Hematopoietic multipotent progenitor cell treated with erythropoietin and hydrocortisone succinate and interleukin-3 and kit ligand, for 8 days (in vitro differentiated cells): ENCODE data around the gene TOGARAM1.
A peak's percentile ranks its signal among the peaks of the same experiment; 100 is the strongest.

Source experiments
- DNase-seq: peaks from one replicate; pipeline ENCODE4 v3.0.0-alpha.2; 2015

The TOGARAM1 gene, protein sequence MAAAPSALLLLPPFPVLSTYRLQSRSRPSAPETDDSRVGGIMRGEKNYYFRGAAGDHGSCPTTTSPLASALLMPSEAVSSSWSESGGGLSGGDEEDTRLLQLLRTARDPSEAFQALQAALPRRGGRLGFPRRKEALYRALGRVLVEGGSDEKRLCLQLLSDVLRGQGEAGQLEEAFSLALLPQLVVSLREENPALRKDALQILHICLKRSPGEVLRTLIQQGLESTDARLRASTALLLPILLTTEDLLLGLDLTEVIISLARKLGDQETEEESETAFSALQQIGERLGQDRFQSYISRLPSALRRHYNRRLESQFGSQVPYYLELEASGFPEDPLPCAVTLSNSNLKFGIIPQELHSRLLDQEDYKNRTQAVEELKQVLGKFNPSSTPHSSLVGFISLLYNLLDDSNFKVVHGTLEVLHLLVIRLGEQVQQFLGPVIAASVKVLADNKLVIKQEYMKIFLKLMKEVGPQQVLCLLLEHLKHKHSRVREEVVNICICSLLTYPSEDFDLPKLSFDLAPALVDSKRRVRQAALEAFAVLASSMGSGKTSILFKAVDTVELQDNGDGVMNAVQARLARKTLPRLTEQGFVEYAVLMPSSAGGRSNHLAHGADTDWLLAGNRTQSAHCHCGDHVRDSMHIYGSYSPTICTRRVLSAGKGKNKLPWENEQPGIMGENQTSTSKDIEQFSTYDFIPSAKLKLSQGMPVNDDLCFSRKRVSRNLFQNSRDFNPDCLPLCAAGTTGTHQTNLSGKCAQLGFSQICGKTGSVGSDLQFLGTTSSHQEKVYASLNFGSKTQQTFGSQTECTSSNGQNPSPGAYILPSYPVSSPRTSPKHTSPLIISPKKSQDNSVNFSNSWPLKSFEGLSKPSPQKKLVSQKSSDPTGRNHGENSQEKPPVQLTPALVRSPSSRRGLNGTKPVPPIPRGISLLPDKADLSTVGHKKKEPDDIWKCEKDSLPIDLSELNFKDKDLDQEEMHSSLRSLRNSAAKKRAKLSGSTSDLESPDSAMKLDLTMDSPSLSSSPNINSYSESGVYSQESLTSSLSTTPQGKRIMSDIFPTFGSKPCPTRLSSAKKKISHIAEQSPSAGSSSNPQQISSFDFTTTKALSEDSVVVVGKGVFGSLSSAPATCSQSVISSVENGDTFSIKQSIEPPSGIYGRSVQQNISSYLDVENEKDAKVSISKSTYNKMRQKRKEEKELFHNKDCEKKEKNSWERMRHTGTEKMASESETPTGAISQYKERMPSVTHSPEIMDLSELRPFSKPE (N-terminal part only)

DNA sequence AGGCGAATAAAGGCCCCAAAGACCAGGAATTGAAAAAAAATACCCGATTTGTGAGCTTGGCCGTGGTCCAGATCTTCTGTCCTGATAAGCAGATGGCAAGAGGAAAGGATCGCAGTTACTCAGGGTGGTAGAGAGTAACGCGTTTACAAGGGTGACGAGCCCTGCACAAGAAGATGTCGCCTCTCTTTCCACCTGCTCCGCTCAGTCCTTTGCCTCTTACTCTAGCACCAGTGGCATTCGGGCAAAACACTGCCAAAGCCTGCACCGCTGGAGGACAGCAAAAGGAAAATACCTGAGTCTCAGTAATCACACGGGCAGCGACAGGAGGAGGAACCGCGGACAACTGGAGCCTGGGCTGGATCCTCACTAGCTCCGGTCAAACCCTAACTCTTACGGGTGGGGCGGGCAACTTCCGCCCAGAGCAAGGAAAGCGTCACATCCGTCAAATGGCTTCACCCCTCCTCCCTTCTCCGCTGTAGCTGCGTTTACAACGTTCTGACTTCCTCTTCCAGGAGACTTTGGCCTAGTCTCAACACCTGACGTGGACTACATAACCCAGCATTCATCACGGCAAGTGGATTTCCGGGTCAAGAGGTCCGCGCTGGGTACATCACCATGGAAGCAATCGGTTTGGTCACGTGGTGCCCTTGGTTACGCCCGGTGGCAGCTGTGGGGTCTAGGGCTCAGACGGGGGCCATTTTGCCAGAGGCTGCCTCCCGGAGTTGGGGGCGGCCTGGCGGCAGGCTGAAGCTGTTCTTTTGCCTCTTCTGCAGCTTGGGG lies at the start of gene TOGARAM1, which contains the start of gene KLHL28:
Gene TOGARAM1, plus strand, starts transcription at position 637 of the 780 bp plus-strand sequence. CDS start 232 bp downstream, outside the sequence.
Gene KLHL28, minus strand, starts transcription at position 394 of the 780 bp plus-strand sequence. CDS start 16,019 bp downstream, outside the sequence.
- DNase-seq, result peak; percentile 100

DNA sequence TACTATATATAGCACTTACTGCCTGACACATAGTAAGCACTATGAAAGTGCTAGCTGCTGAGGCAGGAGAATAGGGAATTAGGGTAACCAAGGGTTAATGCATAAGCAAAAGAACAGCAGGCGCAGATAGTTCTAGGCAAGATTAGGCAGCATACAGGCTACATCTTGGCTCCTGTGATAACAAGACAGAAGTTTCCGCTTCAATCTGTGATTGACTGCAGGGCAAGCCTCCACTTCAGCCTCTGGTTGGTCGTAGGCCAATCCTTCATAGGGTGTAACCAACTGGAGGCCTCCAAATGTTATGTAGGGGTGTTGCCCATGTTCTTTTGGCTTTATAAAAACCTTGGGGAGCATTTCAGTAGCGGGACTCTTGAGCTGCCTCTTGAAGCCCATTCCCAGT lies 47.1 kb upstream of the TOGARAM1 start:
- DNase-seq, result peak; percentile 83

DNA sequence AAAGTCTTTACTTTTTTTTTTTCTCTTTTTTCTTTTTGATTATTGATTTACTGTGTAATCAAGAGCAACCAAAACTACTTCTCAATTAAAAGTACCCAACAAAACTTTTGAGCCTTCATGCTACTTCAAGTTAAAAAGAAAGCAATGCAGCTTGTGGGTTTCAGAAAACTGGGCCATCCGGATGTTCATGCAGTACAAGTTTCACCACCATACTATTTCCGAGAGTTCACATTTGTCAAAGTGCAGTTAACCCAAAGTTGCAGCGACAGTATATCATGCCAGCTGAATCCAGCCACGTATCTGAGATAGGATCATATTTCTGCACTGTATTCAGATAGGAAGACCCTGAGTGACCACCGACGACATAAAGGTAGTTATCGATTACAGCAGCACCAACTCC lies 33.2 kb upstream of the TOGARAM1 start:
- no peak for DNase-seq

DNA sequence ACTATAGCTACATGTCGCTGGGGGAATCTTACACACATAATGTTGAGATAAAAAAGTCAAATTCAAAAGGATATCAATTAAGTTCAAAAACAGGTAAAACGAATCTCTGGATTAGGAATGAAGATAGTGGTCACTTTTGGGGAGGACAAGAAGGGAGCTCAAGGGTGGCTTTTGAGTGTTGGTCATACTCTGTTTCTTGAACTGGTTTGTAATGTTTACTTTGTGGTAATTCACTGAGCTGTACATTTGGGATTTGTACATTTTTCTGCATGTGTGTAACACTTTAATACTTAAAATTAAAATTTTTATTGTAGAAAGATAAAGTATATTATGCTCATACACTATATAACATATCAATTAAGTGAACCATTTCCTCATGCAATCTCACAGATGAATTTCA lies 26.8 kb upstream of the TOGARAM1 start:
- DNase-seq, result no peak

DNA sequence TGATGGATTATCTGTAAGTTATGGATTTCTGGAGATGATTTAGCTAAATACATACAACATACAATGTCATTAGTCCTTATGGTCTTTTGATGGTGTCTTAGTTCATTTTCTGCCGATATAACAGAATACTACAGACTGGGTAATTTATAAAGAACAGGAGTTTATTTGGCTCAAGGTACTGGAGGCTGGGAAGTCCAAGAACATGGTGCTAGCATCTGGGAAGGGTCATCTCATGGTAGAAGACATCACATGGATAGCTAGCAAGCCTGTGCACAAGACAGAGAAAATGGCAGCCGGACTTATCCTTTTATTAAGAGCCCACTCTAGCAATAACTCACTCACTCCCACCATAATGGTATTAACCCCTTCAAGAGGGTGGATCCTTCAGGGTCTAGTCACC lies 24.4 kb upstream of the TOGARAM1 start:
- DNase-seq, result no peak

DNA sequence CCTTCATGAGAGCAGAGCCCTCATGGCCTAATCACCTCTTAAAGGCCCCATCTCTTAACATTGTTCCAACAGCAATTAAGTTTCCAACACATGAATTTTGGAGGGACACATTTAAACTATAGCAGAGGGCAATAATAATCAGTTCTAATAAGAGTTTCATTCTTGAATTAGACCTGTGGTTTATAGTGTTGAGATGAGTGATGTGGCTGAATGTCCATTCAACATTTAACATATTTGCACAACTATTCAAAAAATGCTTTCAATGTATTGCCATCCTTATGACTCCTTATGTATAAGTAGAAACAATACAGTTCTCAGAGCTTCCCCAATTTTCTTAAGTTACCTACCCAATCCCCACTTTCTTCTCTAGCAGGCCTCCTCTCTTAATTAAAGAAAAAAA lies 21.8 kb upstream of the TOGARAM1 start:
- DNase-seq, result no peak

DNA sequence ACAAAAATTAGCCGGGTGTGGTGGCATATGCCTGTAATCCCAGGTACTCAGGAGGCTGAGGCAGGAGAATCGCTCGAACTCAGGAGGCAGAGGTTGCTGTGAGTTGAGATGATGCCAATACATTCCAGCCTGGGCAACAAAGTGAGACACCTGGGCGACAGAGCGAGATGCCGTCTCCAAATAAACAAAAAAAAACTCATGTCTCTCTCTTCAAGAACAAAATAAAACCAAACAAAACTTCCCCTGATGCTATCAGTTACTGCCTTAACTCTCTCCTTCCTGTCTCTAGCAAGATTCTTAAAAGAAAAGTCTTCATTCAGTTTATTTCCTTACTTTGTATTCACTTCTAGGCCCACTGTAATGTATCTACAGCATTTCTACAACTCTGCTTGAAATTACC lies 21.0 kb upstream of the TOGARAM1 start:
- no peak for DNase-seq

DNA sequence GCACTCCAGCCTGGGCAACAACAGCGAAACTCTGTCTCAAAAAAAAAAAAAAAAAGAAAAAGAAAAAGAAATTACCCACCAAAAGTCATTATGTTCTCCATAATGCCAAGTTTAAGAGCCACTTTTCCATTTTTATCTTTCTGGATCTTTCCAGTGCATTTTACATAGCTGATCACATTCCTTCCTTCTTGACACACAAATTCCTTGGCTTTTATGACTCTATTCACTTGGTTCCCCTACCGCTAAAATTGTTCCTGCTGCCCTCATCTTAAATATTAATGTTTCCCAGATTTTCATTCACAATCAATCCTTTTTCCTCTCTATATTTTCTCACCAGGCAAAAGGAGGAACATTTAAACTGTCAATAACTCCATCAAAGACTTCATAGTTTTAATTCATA lies 20.4 kb upstream of the TOGARAM1 start:
- no peak for DNase-seq

DNA sequence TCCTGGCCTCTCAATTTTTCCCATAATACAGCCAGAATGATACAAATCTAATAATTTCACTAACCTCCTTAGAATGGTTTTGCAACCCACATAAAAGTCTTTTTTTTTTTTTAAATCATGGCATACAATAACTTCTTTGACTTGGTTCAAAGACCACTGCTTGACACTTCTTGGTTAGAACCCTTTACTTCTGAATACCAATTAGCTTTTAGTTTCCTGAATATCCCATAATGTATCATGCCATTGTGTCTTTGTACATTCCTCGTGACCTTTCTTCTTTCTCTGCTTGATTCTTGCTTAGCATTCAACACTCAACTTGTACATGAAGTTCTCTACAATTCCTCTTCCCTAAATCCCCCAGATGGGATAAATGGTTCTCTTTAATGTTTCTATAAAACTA lies 19.6 kb upstream of the TOGARAM1 start:
- no peak for DNase-seq

DNA sequence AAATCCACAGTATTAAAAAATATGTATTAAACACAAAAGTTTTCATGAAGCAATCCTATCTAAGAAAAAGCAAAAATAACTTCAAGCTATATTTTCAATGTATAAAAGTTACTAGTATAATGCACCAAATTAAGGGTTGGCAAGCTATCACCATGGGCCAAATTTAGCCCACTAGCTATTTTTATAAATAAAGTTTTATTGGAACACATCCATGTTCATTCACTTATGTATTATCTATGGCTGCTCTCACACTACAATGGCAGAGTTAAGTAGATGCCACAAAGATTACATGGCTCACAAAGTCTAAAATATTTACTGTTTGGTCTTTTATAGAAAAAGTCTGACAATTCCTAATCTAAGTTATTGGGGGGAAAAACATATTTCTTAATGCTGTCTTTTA lies 17.9 kb upstream of the TOGARAM1 start:
- DNase-seq, result no peak

DNA sequence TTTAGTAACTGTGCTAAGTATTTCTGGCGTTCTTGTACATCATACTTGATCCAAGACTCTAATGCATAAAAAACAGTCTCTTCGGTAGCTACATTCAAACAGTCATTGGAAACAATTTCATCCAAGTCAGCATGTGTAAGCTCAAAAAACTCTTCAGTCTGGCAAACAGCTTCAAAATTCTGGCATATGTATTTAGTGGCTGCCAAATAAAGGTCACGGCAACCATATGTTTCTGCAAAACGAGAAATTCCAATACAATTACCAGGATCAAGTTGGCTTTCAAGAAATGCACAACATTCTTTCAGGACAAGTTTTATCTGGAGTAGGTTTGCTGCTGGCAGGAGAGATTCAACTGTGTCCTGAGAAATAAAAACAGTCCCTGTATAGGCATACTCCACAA lies 16.7 kb upstream of the TOGARAM1 start:
- DNase-seq, result no peak

DNA sequence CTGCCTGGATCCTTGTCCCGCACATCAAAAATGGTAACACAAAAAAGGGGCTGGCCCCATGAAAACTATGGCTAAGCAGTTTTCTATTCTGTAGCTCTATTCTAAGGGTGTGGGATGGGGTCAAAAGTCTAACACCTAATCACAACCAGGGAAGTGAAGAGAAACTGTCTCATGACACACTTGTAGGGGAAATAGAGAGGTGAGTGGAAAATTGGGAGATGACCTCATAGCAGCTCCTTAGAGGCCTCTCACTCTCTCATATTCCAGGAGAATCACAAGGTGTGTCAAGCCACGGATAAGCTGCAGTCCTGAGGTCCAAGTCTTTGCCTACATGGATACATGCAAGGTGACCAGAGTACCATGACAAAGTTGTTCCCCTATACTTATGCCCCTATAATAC lies 10.9 kb upstream of the TOGARAM1 start:
- no peak for DNase-seq

DNA sequence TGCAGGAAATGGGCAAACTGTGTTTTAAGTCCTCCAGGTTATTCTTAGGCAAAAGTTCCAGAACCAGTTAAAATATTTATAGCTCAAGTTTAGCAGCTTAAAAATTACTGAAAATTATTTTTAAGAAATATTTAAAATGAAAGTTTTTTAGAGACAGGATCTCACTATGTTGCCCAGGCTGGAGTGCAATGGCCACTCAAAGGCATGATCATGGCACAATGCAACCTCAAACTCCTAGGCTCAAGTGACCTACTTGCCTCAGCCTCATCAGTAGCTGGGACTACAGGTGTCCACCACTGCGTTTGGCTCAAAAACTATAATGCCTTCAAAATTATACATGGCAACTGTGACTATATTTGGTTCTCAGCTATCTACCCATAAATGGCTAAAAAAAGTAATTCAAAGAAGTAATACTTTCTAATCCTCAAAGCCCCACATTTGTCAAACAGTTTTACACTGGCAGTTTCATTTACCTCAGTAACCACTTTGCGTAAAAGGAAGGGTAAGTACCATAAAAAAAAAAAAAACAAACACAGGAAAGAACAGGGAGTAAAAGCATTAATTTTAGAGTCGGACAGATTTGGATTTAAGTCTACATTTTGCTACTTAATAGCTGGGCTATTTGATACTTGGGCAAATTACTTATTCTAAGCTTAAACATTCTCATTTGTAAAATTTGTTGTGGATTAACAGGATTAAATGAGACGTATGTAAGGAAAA lies 9.4 kb upstream of the TOGARAM1 start:
- no peak for DNase-seq

DNA sequence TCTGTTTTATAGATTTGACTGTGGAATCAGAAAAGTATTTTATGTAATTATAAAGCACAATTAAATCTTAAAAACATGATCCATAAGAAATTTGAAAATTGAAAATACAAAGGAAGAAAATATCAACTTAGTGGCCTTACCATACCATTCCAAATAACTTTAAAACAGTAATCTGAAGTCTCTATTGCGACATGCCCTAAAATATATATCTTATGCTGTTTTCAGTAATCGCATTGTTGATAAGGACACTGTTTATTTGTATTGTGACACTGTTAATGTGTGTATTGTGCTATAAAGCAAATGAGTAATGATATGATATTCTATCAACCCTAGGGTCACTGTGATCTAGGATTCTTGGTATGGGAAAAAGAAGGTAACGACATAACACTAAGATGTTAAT lies 7.2 kb upstream of the TOGARAM1 start:
- DNase-seq, result no peak

DNA sequence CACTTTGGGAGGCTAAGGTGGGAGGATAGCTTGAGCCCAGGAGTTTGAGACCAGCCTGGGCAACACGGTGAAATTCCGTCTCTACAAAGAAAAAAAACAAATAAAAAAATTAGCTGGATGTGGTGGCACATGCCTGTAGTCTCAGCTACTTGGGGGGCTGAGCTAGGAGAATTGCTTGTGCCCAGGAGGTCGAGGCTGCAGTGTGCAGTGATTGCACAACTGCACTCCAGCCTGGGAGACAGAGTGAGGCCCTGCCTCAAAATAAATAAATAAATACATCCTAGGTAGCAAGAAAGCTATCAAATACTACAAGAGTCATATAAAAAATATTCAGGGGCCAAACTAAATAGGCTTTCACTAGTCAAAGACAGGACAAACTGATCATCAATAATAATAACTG lies 6.5 kb upstream of the TOGARAM1 start:
- no peak for DNase-seq

DNA sequence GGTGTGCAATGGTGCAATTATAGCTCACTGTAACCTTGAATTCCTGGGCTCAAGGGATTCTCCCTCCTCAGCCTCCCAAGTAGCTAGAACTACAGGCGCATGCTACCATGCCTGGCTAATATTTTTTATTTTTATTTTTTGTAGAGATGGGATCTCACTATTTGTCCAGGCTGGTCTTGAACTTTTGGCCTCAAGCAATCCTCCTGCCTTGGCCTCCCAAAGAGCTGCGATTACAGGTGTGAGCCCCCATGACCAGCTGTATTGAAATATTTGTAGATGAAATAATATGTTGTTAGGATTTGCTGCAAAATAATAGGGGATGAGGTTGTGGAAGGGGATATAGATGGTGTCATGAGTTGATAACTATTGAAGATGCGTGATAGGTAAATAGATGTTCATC lies 5.1 kb upstream of the TOGARAM1 start:
- no peak for DNase-seq

DNA sequence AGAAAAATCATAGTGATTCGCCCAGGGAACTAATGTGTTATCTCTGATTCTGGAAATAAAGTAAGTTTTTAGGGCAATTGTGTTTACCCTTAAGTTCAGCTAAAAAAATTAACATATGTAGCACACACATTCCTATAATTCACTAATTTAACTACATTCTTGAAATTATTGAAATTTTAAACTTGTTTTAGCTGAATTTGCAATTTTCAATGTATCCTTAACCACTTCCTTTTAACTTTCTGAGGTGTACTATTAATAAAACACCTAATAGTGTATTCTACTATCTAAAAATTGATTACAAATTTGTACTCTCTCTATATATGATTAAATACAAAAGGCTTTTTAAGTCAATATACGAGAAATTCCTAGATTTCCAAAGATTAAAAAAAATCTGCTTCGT lies 2.5 kb upstream of the TOGARAM1 start:
- no peak for DNase-seq

DNA sequence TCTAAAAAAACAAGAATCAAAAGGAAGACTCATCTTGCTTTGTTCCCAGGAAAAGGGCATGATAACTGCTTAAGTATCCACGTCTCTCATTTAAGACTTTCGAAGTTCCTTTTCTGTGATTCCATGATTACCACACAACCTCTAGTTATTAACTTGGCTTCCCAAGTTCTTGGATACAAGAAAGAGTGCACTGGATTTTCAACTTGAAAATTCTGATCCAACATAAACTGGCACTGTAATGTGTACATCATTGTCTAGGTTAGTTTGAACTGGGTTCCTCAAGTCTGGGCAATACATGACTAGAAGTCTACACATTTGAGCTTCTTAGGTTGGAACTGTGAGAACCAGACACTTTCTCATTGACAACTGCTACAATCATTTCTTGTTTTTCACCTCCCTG lies 1.8 kb upstream of the TOGARAM1 start:
- DNase-seq, result no peak

DNA sequence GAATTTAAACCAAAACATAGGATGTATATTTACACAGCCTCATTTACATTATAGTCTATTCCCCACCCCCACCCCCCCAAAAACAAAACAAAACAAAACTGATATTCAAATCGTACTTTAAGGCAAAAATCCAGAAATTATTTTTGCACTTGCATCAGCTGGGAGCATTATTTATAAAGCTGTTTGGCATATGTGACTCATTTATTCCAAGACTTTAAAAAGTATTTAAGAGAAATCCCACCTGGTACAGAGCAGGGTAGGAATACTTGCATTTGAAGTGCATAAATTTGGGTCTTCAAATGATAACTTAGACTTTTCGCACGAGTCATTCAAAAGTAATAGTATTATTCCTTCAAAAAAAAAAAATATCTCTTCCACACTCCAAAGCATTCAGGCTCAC lies 1.3 kb upstream of the TOGARAM1 start:
- DNase-seq, result no peak

DNA sequence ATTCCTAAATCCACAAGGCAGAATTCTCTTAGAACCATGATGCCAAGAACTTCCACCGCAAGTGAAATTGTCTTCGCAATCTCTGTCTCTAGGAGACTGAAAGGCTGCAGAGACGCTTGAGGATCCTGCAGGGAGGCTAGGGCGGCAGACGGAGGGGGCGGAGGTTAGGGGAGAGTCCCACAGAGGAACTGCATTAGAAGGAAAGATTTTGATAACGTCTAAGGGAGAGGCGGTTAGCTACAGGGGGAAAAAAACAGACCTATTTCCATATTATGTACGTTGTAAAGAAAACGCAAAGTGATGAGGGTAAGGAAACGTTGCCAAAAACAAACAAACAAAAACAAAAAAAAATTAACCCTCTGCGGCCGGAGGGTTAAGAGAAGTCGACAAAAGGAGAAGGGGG lies 838 bp upstream of the TOGARAM1 start:
- DNase-seq, result peak; percentile 74

DNA sequence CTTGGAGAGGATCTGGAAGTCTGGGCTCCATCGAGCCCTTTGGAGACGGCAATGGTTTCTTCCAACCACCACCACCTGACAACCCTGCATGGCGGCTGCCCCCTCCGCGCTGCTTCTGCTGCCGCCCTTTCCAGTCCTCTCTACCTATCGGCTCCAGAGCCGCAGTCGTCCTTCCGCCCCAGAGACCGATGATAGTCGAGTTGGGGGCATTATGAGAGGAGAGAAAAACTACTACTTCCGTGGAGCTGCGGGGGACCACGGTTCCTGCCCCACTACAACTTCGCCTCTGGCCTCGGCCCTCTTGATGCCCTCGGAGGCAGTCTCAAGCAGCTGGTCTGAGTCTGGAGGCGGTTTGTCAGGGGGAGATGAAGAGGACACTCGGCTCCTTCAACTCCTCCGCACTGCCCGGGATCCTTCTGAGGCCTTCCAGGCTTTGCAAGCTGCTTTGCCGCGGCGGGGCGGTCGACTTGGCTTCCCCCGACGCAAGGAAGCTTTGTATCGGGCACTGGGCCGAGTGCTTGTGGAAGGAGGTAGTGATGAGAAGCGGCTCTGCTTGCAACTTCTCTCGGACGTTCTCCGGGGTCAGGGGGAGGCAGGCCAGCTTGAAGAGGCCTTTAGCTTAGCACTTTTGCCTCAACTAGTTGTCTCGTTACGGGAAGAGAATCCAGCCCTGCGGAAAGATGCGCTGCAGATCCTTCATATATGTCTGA lies 499 bp downstream of the TOGARAM1 start:
- peak; percentile 42 for DNase-seq
